ENCODE results near the gene ZHX3. TPM values are rescaled to one million over a fixed set of nuclear protein-coding genes. Genes with fewer than 3 reads are reported as not detected.

ZHX3 gene
- total and polyA plus RNA-seq, 2 donors (not counting 1 experiment from before 2014, with no cell fraction given) = 27.7 to 28.0 TPM

DNA sequence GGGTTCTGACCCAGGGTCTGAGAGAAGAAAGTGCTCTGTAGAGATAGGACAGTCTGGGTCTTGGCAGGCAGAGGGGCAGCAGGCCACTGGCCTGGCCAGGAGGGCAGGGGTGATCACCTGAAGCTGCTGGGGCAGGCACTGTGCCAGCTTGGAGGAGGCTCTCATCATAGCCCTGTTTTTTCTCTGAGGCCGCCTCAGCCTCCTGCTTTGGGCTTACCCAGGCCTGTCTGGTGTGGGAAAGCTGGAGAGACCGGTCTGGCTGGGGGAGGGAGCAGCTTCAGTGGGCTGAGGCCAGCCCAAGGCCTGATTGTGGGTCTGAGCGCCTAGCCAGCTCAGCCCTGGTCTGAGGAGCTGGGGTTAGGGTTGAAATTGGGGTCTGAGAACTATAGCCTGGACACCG lies 26.9 kb upstream of the ZHX3 start:
- H3K4me2 ChIP-seq (ENCODE audit: extremely low read depth, insufficient read depth, low read length) = no peak overlapping the region
- no peak overlapping the region for H3K9ac ChIP-seq (ENCODE audit: insufficient read depth, low read length)
- H3K27me3 ChIP-seq (ENCODE audit: control insufficient read depth, insufficient read depth, low read length) = no peaks in the 10 kb centered on the region
- H2AFZ ChIP-seq (ENCODE audit: low read length) = no peak overlapping the region
- no peaks in the 10 kb centered on the region for H3K4me1 ChIP-seq (ENCODE audit: control insufficient read depth, extremely low read depth, insufficient read depth, low read length)
- H3K4me3 ChIP-seq (replicated peaks in 1 of 4; ENCODE audit: control extremely low read depth in 1 of 4, insufficient read depth in 1 of 4, low read depth in 3 of 4, low read length in 4 of 4) = no peak overlapping the region
- no peaks in the 10 kb centered on the region for H4K20me1 ChIP-seq (ENCODE audit: control insufficient read depth, extremely low read depth, insufficient read depth, low read length)
- no peaks in the 10 kb centered on the region for H3K36me3 ChIP-seq (ENCODE audit: control insufficient read depth, insufficient read depth, low read length)
- no peak overlapping the region for H3K27ac ChIP-seq (ENCODE audit: insufficient read depth, low read length)
- no peaks in the 10 kb centered on the region for H3K79me2 ChIP-seq (ENCODE audit: control insufficient read depth, insufficient read depth, low read length)
- DNase-seq (ENCODE audit: low read depth in 2 of 2) = no peak
- TF ChIP-seq, protein P1, sequence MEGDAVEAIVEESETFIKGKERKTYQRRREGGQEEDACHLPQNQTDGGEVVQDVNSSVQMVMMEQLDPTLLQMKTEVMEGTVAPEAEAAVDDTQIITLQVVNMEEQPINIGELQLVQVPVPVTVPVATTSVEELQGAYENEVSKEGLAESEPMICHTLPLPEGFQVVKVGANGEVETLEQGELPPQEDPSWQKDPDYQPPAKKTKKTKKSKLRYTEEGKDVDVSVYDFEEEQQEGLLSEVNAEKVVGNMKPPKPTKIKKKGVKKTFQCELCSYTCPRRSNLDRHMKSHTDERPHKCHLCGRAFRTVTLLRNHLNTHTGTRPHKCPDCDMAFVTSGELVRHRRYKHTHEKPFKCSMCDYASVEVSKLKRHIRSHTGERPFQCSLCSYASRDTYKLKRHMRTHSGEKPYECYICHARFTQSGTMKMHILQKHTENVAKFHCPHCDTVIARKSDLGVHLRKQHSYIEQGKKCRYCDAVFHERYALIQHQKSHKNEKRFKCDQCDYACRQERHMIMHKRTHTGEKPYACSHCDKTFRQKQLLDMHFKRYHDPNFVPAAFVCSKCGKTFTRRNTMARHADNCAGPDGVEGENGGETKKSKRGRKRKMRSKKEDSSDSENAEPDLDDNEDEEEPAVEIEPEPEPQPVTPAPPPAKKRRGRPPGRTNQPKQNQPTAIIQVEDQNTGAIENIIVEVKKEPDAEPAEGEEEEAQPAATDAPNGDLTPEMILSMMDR (conservative IDR thresholded peaks at IDR 0.05 in 1 of 2, IDR thresholded peaks at IDR 0.05 in 1 of 2; ENCODE audit: low read depth in 1 of 2, low read length in 2 of 2) = no peak
- TF ChIP-seq EZH2 (IDR thresholded peaks at IDR 0.05; ENCODE audit: low read length, missing control alignments) = no peak
- no peaks in the 10 kb centered on the region for H3K9me3 ChIP-seq (ENCODE audit: control insufficient read depth, insufficient read depth, low read depth, low read length)

DNA sequence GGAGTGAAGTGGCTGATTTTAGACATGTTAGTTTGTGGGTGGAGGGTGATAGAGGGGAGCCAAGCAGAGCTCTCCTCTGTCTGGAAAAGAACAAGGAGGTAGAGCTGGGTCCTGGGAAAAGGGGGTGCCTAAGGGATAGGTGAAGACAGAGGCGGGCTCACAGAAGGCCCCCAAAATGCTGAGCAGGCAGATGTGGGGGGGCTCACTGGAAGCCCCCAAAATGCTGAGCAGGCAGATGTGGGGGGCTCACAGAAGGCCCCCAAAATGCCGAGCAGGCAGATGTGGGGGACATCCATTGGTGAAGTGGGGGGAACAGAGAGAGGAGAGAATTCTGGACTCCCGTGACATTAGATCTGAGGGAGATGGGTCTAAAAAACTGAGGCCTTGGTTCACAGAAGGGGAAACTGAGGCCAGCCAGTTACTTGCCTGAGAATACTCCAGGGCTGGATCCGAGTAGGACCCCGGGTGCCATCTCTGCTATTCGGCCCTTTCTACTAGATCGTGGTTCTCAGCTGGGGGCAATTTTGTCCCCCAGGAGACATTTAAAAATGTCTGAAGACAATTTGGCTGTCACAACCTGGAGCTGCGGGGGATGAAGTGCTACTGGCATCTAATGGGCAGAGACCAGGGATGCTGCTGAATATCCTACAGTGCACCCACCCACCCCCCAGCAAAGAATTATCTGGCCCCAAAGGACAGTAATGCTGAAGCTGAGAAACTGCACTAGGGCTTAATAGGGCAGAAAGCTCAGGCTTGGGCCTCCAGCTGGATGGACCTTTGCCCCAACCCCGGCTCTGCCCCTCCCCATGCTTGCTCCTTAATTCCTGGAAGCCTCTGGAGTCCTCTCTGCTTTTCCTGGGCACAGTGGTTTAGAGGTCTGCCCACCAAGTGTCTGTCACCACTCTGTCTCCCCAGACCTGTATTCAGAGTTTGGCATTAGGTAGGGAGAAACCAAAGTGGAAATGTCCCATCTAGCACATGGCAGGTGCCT lies 25.2 kb upstream of the ZHX3 start:
- H3K4me1 ChIP-seq (ENCODE audit: control insufficient read depth, extremely low read depth, insufficient read depth, low read length) = no peaks in the 10 kb centered on the region
- H3K79me2 ChIP-seq (ENCODE audit: control insufficient read depth, insufficient read depth, low read length) = no peaks in the 10 kb centered on the region
- TF ChIP-seq, protein P1 (conservative IDR thresholded peaks at IDR 0.05 in 1 of 2, IDR thresholded peaks at IDR 0.05 in 1 of 2; ENCODE audit: low read depth in 1 of 2, low read length in 2 of 2) = no peak
- no peak for TF ChIP-seq EZH2 (IDR thresholded peaks at IDR 0.05; ENCODE audit: low read length, missing control alignments)
- H3K27ac ChIP-seq (ENCODE audit: insufficient read depth, low read length) = no peak overlapping the region
- H3K9me3 ChIP-seq (ENCODE audit: control insufficient read depth, insufficient read depth, low read depth, low read length) = no peaks in the 10 kb centered on the region
- DNase-seq (ENCODE audit: low read depth in 2 of 2) = no peak
- no peak overlapping the region for H2AFZ ChIP-seq (ENCODE audit: low read length)
- H3K9ac ChIP-seq (ENCODE audit: insufficient read depth, low read length) = no peak overlapping the region
- no peak overlapping the region for H3K4me3 ChIP-seq (replicated peaks in 1 of 4; ENCODE audit: control extremely low read depth in 1 of 4, insufficient read depth in 1 of 4, low read depth in 3 of 4, low read length in 4 of 4)
- H3K27me3 ChIP-seq (ENCODE audit: control insufficient read depth, insufficient read depth, low read length) = no peaks in the 10 kb centered on the region
- H3K36me3 ChIP-seq (ENCODE audit: control insufficient read depth, insufficient read depth, low read length) = no peaks in the 10 kb centered on the region
- no peak overlapping the region for H3K4me2 ChIP-seq (ENCODE audit: extremely low read depth, insufficient read depth, low read length)
- no peaks in the 10 kb centered on the region for H4K20me1 ChIP-seq (ENCODE audit: control insufficient read depth, extremely low read depth, insufficient read depth, low read length)

DNA sequence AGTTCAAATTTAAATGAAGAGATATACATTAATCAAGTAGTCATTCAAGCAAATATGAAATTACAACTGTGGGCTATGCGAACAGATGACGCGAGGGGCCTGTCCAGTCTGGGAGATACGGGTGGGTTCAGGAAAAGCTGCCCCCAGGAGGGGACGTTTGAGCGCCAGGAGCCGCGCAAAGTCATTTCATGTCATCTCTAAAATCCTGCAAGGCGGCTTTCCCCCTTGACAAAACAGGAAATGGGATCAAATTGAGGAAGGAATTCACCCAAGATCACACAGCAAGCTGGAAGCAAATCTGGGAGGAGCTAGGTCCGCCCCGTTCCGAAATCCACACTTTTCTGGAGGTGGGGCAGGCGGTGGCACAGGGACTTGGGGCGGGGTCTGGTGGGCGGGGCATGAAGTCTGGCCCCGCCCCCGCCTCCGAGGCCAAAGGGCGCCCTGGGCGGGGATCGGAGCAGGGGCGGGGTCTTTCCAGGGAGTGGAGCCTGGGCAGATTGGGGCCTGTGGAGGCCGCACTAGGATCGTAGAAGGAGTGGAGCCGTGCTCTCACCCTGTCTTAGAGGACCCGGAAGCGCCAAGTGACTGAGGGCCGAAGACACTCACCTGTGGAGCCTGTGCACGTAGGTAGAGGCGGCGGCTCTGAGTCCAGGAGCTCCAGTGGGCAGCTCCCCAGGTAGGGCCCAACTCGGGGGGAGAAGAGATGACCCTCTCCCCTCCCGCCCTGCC lies 23.0 kb upstream of the ZHX3 start, which contains the start of gene LPIN3:
TSS of gene LPIN3 (plus strand) at position 495 of the 729 bp plus-strand sequence. CDS start 4,983 bp downstream, outside the sequence.
- Histone ChIP-seq H3K9ac (ENCODE audit: insufficient read depth, low read length) (peak within 1 kb of the TSS; percentile 48), H3K27ac (ENCODE audit: insufficient read depth, low read length) (peak within 1 kb of the TSS; percentile 43)
- peak; percentile 58 to 91 for DNase-seq (ENCODE audit: low read depth in 2 of 2)

More for the DNA sequence above, 23.0 kb upstream of the ZHX3 start, which contains the start of gene LPIN3:
- H3K36me3 ChIP-seq (ENCODE audit: control insufficient read depth, insufficient read depth, low read length) = no peaks in the 10 kb centered on the region
- peak within 1 kb of the TSS; percentile 80 for H2AFZ ChIP-seq (ENCODE audit: low read length)
- H3K4me2 ChIP-seq (ENCODE audit: extremely low read depth, insufficient read depth, low read length) = peak within 1 kb of the TSS; percentile 61
- no peaks in the 10 kb centered on the region for H3K4me1 ChIP-seq (ENCODE audit: control insufficient read depth, extremely low read depth, insufficient read depth, low read length)
- TF ChIP-seq, protein P1 (conservative IDR thresholded peaks at IDR 0.05 in 1 of 2, IDR thresholded peaks at IDR 0.05 in 1 of 2; ENCODE audit: low read depth in 1 of 2, low read length in 2 of 2) = peak; percentile 10 to 24
- TF ChIP-seq EZH2 (IDR thresholded peaks at IDR 0.05; ENCODE audit: low read length, missing control alignments) = no peak
- no peaks in the 10 kb centered on the region for H4K20me1 ChIP-seq (ENCODE audit: control insufficient read depth, extremely low read depth, insufficient read depth, low read length)
- peak within 1 kb of the TSS; percentile 37 to 70 (median 48) for H3K4me3 ChIP-seq (replicated peaks in 1 of 4; ENCODE audit: control extremely low read depth in 1 of 4, insufficient read depth in 1 of 4, low read depth in 3 of 4, low read length in 4 of 4)
- no peaks in the 10 kb centered on the region for H3K9me3 ChIP-seq (ENCODE audit: control insufficient read depth, insufficient read depth, low read depth, low read length)
- no peaks in the 10 kb centered on the region for H3K27me3 ChIP-seq (ENCODE audit: control insufficient read depth, insufficient read depth, low read length)
- H3K79me2 ChIP-seq (ENCODE audit: control insufficient read depth, insufficient read depth, low read length) = no peaks in the 10 kb centered on the region
